HTR-8/SVneo (cell line): ENCODE results near the gene C1orf122.

ENCODE experiments used
- DNase-seq: peaks from one replicate; pipeline ENCODE4 v3.0.0; 2011; ENCODE audit warnings: low spot score, mixed read lengths; ENCODE audit not compliant: insufficient read length
- FAIRE-seq: peaks from 2 replicates; lab custom pipeline; 2011; peaks lifted over from hg19 to GRCh38; lab: Jason Lieb, UNC

Gene C1orf122

DNA sequence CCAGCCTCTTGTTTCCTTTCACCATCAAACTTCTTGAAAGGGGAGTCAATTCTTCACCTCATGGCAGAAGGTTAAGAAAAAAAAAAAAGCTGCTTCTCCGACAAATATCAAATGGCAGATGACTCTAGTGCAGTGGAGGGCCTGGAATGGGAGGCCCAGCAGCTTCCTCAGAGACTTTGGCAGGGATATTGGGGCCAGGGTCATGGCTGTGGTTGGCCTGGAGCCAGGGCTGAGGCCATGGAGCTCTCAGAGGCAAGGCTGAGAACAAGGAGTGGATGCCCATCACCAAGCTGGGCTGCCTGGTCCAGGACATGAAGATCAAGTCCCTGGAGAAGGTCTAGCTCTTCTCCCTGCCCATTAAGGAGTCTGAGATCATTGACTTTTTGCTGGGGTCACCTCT lies 33.1 kb downstream of the C1orf122 start:
- FAIRE-seq = no peak
- no peak for DNase-seq

DNA sequence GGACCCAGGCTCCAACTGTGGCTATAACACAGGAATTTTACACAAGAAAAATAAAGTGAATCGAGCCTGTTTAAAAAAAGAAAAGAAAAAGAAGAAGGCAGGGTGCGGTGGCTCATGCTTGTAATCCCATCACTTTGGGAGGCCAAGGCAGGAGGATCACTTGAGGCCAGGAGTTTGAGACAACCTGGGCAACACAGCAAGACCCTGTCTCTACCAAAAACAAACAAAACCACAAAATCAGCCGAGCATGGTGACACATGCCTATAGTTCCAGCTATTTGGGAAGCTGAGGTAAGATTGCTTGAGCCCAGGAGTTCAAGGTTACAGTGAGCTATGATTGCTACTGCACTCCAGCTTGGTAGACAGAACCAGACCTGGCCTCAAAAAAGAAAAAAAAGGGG lies 34.1 kb downstream of the C1orf122 start:
- DNase-seq (no peak), FAIRE-seq (no peak)

DNA sequence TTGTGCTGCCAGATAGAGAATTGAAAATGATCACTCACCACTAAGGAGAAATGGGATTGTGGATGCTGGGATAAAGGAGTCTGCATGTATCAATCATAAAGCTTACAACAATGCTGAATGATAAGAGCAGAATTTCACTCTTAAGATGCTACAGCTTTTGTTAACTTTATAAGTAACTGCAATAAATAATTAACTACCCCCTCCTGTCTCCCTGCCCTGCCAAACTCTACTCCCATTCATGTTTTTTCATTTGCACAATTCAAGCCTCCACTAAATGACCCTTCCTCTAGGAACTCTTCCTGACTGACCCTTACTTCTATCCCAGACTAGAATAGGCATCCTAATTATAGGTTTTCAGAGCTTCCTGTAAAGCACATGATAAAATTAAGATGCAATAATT lies 36.9 kb downstream of the C1orf122 start:
- FAIRE-seq = no peak

DNA sequence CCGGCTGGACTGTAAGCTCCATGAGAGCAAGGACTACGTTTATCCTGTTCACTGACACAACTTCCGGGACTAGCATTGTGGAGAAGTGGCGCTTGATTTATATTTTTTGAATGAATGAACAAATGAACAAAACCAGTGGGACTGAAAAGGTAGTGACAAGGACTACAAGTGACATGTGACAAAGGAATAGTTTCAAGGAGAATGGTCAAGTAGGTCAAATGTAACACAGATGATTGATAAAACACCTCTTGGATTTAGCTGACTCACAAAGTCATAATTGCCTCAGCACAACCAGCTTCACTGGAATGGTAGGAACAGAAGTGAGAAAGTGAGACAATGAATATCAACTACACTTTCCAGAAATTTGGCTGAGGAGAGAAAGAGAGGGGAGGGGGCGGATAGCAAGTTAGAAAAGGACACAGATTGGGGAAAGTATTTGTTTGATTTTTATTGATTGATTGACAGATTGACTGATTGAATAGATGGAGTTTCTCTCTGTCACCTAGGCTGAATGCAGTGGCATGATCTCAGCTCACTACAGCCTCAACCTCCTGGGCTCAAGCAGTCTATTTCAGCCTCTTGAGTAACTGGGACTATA lies 37.6 kb downstream of the C1orf122 start:
- FAIRE-seq = no peak
- no peak for DNase-seq

More for the DNA sequence above, 36.9 kb downstream of the C1orf122 start:
- DNase-seq = no peak

DNA sequence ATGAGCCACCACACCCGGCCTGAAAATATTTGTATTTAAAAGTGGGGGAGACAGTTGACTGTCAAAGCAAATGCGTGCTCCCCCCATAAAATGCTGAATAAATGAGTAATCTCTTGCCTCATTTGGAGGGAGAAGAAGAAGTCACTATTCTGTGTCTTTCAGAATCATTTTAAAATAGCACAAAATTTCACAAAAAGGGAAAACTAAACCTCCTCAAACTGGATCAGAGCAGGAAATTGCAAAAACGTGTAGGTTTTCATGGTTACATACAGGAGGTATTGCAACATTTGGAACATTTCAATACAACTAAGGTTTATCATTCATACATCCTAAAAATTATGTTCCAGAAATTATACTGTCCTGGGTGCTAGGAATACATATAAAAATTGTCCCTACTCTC lies 38.2 kb downstream of the C1orf122 start:
- FAIRE-seq (no peak), DNase-seq (no peak)

DNA sequence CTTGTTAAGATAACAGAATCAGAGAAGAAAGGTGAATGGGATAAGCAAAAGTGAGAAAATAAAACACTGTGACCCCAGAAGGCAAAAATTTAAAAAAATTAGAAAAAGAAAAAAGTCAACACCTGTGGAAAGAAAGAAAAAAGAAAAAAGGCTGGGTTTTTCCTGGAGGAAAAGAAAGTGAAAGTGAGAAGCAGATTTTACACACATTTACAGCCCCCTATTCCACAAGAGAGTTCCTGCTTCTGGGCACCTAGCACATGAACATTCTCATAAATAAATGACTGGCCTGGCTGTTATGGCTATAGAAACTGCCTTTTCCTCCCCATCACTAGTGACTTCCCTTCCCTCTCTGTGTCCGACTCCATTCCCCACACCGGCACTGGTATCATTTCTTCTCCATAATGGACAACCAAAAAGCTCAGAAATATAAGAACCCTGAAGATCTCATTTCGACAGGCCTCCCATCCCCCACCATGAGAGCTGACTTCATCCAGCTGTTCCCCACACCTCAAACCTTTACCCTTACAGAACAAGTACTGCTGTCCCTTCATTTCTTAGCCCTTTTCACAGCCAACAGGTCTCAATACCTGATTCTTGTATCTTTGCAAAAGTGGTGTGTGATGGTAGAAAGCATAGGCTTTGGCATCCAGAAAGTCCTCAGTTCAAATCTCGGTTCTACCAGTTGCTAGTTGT lies 39.2 kb downstream of the C1orf122 start:
- FAIRE-seq (no peak), DNase-seq (no peak)

DNA sequence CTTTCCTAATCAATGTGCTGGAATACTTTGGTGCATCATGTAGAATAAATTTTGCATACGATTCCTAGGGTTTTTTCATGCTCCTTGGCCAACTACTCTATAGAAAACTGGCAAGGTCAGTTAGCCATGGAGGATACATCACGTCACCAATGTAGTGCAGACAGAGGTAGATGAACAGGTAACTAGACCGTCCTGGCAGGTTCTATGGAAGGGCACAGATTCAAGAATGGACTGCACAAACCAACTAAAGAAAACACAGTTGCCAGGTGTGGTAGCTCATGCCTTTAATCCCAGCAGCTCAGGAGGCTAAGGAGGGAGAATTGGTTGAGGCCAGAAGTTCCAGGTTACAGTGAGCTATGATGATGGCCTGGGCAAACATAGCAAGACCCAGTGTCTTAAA lies 41.9 kb downstream of the C1orf122 start:
- FAIRE-seq = no peak
- no peak for DNase-seq

DNA sequence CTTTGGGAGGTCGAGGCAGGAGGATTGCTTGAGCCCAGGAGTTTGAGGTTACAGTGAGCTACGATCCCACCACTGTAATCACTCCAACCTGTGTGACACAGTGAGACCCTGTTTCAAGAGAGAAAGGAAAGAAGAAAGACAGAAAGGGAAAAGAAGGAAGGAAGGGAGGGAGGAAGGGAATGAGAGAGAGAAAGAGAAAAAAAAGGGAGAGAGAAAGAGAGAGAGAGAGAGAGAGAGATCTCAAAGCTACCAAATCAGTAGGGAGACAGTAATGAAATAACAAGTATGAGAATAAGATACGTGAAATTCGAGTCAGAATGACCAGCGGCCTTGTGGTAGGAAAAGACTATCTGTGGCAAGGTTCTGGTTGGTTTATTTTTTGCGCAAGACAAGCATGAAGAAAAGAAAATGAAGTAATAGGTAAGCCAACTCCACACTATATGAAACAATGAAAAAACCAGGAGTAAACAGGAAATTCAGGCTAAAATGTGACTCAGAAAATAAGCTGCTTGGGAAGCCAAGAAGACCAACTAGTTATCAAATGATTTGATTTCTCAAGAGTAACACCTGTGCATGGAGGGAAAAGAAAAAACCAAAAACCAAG lies 42.9 kb downstream of the C1orf122 start:
- no peak for DNase-seq
- no peak for FAIRE-seq

DNA sequence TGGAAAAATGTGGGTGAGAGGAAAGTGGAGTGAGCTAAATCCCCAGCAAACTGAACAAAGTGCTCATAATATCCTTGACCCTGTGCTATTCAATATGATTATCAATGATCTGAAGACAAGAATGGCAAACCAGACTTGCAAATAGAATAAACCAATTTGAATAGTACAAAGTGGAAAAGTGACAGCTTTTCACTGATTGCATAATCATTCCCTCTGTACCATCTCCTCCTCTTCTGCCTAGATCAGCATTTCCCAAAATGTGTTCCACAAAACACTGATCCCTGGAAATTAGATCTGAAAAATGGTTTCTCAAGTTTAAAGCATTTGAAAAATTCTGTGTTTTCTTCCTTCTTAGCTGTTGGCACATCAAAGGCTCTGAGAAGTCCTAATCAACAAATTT lies 43.7 kb downstream of the C1orf122 start:
- no peak for DNase-seq
- no peak for FAIRE-seq

DNA sequence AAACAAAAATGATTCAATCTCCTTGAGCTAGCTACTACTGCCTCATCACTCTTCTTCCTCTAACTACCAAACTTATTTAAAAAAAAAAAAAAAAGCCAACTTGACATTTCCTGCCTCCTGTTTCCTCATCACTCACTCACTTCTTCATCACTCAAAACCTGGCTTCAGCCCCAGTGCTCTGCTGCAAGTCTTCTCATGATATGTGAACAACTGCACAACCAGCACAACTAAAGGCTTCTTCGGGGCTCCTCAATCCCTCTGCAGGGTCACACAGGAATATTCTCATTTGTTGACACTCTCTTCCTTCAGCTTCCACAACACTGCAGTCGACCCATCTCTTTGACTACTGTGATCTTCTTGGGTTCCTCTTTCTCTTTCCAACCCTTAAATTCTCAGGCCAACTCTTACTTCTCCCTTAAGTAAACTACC lies 44.2 kb downstream of the C1orf122 start:
- no peak for DNase-seq
- FAIRE-seq = no peak

DNA sequence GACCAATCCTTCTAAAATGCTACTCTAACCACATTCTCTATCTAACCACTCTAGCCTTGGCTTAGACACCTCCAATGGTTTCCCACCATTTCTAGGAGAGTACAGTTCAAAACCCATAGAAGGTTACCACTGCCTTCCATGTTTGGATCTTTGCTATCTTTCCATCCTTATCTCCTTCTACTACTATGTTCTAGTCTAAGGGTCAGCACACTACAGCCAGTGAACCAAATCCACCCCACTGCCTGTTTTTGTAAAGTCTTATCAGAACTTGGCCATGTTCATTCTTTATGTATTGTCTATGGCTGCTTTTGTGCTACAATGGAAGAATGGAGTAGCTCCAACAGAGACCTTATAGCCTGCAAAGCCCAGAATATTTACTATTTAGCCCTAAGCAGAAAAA lies 45.6 kb downstream of the C1orf122 start:
- DNase-seq = no peak
- FAIRE-seq = no peak

DNA sequence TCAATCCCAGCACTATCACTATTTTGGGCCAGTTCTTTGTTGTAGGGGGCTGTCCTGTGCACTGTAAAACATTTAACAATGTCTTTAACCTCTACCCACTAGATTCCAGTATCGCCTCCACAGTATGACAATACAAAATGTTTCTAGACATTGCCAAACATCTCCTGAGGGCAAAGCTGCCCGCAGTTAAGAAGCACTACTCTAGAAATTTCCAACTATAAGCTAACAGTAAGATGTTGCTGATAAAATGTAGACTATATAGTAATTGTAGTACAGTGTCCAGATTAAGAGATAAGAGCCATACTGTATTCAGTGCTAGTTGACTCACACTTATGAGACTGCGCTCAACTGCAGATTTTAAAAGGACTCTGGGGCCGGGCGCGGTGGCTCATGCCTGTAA lies 46.8 kb downstream of the C1orf122 start:
- FAIRE-seq (no peak), DNase-seq (no peak)
